Measurements from ENCODE around the gene DNAJC22.

Gene DNAJC22

DNA sequence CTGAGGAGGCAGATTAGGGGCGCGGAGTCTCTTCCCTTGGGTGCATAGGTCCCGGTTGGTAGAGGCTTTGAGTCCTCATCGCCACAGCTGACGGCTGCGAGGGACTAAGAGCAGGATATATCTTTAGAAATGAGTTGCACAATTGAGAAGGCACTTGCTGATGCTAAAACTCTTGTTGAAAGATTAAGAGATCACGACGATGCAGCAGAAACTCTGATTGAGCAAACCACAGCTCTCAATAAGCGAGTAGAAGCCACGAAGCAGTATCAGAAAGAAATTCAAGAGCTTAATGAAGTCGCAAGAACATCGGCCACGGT lies 42.7 kb downstream of the DNAJC22 start:
- H3K4me3 ChIP-seq (ENCODE audit: severe bottlenecking): no peak overlapping the region
- no peaks in the 10 kb centered on the region for H3K9me3 ChIP-seq (ENCODE audit: severe bottlenecking)
- no peaks in the 10 kb centered on the region for H3K4me1 ChIP-seq (ENCODE audit: insufficient read depth, poor library complexity, severe bottlenecking)
- TF ChIP-seq, protein P1, sequence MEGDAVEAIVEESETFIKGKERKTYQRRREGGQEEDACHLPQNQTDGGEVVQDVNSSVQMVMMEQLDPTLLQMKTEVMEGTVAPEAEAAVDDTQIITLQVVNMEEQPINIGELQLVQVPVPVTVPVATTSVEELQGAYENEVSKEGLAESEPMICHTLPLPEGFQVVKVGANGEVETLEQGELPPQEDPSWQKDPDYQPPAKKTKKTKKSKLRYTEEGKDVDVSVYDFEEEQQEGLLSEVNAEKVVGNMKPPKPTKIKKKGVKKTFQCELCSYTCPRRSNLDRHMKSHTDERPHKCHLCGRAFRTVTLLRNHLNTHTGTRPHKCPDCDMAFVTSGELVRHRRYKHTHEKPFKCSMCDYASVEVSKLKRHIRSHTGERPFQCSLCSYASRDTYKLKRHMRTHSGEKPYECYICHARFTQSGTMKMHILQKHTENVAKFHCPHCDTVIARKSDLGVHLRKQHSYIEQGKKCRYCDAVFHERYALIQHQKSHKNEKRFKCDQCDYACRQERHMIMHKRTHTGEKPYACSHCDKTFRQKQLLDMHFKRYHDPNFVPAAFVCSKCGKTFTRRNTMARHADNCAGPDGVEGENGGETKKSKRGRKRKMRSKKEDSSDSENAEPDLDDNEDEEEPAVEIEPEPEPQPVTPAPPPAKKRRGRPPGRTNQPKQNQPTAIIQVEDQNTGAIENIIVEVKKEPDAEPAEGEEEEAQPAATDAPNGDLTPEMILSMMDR (IDR thresholded peaks at IDR 0.05; ENCODE audit: poor library complexity, severe bottlenecking): no peak
- H3K27ac ChIP-seq (ENCODE audit: poor library complexity, severe bottlenecking): no peak overlapping the region
- H3K27me3 ChIP-seq (ENCODE audit: insufficient read depth, poor library complexity, severe bottlenecking): no peaks in the 10 kb centered on the region
- no peak for ATAC-seq (ENCODE audit: low read depth)
- peaks cover 11% of the 10 kb centered on the region for H3K36me3 ChIP-seq (ENCODE audit: low read depth)
- no peak for DNase-seq (ENCODE audit: low spot score)

DNA sequence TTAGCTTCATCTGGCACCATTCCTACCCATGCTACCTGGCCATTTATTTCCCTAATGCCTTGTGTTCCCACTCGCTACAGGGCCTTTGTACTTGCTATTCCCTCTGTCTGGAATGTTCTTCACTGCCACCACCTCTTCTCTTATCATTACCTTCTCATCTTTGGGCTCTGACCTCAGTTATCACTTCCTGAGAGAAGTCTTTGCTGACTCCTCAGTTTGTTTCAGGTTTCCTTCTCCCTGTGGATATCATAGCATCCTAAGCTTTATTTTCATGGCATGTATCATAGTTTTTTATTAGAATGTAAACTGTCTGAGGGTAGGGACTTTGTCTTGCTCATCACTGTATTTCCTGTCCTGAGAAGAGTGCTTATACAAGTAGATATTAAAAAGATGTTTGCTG lies 50.3 kb downstream of the DNAJC22 start:
- TF ChIP-seq, protein P1 (IDR thresholded peaks at IDR 0.05; ENCODE audit: poor library complexity, severe bottlenecking): no peak
- Histone ChIP-seq H3K36me3 (ENCODE audit: low read depth) (peaks cover 11% of the 10 kb centered on the region), H3K27ac (ENCODE audit: poor library complexity, severe bottlenecking) (no peak overlapping the region), H3K27me3 (ENCODE audit: insufficient read depth, poor library complexity, severe bottlenecking) (no peaks in the 10 kb centered on the region), H3K9me3 (ENCODE audit: severe bottlenecking) (no peaks in the 10 kb centered on the region), H3K4me3 (ENCODE audit: severe bottlenecking) (no peak overlapping the region), H3K4me1 (ENCODE audit: insufficient read depth, poor library complexity, severe bottlenecking) (no peaks in the 10 kb centered on the region)
- ATAC-seq (ENCODE audit: low read depth) (no peak), DNase-seq (ENCODE audit: low spot score) (no peak)

DNA sequence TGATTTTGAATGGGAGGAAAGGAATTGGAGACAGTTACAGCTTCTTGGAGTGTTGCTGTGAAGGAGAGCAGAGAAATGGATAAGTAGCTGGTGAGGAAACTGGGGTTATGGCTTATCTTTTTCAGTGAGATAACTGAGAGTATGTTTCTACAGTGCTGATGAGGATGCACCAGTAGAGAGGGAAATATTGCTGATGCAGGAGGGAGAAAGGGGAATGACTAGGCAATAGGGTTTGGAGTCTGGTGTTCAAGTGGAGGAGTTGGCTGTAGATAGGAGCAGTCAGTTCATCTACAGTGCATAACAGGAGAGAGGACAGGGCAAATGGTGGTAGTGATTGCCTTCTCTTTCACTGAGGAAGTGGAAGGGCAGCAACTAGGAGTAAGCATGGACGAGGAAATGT lies 53.6 kb downstream of the DNAJC22 start:
- Histone ChIP-seq H3K4me1 (ENCODE audit: insufficient read depth, poor library complexity, severe bottlenecking) (peaks cover 5% of the 10 kb centered on the region), H3K9me3 (ENCODE audit: severe bottlenecking) (no peaks in the 10 kb centered on the region), H3K27ac (ENCODE audit: poor library complexity, severe bottlenecking) (no peak overlapping the region), H3K4me3 (ENCODE audit: severe bottlenecking) (no peak overlapping the region), H3K36me3 (ENCODE audit: low read depth) (peaks cover 7% of the 10 kb centered on the region), H3K27me3 (ENCODE audit: insufficient read depth, poor library complexity, severe bottlenecking) (no peaks in the 10 kb centered on the region)
- TF ChIP-seq, protein P1 (IDR thresholded peaks at IDR 0.05; ENCODE audit: poor library complexity, severe bottlenecking): no peak
- ATAC-seq (ENCODE audit: low read depth) (no peak), DNase-seq (ENCODE audit: low spot score) (no peak)
